Colonic mucosa (tissue), 4 donors: ENCODE data around the gene SUGT1. TPM values are rescaled to one million over a fixed set of nuclear protein-coding genes. Genes with fewer than 3 reads are reported as not detected.
A peak's percentile ranks its signal among the peaks of the same experiment; 100 is the strongest.

Experiments
- DNase-seq: peaks from one replicate; pipeline ENCODE4 v3.0.0-alpha.2; 2020
- H3K27ac ChIP-seq: fragments of 200-600 bp; one replicate; pipeline ENCODE4 v1.8.0; 2021
- H3K27me3 ChIP-seq: fragments of 200-600 bp; one replicate; pipeline ENCODE4 v1.8.0; 2021
- H3K36me3 ChIP-seq: fragments of 200-600 bp; one replicate; pipeline ENCODE4 v1.8.0; 2021
- H3K4me1 ChIP-seq: fragments of 200-600 bp; one replicate; pipeline ENCODE4 v1.8.0; 2021; ENCODE audit warnings: mild to moderate bottlenecking
- H3K4me3 ChIP-seq: fragments of 200-600 bp; one replicate; pipeline ENCODE4 v1.8.0; 2021
- H3K9ac ChIP-seq, 2 donors: one replicate each; pipeline ENCODE4 v1.7.0; 2013; ENCODE audit warnings: control low read depth in 2 of 2, low read depth in 2 of 2, low read length in 2 of 2
- H3K9me3 ChIP-seq: fragments of 200-600 bp; one replicate; pipeline ENCODE4 v1.8.0; 2021
- CTCF ChIP-seq: fragments of 200-600 bp; IDR thresholded peaks from one replicate; pipeline ENCODE4 v1.8.0; 2022; ENCODE audit warnings: antibody characterized with exemption, mild to moderate bottlenecking
- intact Hi-C: fragments of 100-400 bp; cut with DNase I; formaldehyde crosslinking; loops from one replicate; pipeline ENCODE4 v1.14.1; 2022
- total RNA-seq, 2 donors: library from RNA; stranded (reverse); fragmentation: NEBNext Ultra II Directional in 1 of 2; extraction: Animal tissue kit (Norgen Biotek cat#: 25700) in 1 of 2; gene quantifications; one replicate each; pipeline ENCODE4 v1.2.1, GENCODE V29; 2021
- donor health status: healthy.
- donor health status: DM: no; HTN: no; CAD: no.
- donor health status: DM: no; HTN: no; CAD: no.

Gene SUGT1
- total RNA-seq, 2 donors from 2014 or later, result 45.5 to 60.5 TPM

- DNase-seq, result no peak
- H3K9me3 ChIP-seq, result no peaks in the 10 kb centered on the region
- no peaks in the 10 kb centered on the region for H3K36me3 ChIP-seq
- H3K4me1 ChIP-seq, result no peaks in the 10 kb centered on the region
- H3K4me3 ChIP-seq, result peak within 1 kb of the TSS; percentile 17
- no peak for TF ChIP-seq CTCF
- intact Hi-C loops, result no loop called here
- H3K9ac ChIP-seq, result no peak within 1 kb of the TSS
- H3K27ac ChIP-seq, result no peak within 1 kb of the TSS
- peaks cover 24% of the 10 kb centered on the region for H3K27me3 ChIP-seq
Observed at GRCh38 chr13:52739468-52740071, 86.9 kb downstream of the SUGT1 start, which contains the start of gene CNMD. Gene CNMD, minus strand, starts transcription at chr13:52739820. Its CDS starts 119 bp downstream, at chr13:52739701.

DNA sequence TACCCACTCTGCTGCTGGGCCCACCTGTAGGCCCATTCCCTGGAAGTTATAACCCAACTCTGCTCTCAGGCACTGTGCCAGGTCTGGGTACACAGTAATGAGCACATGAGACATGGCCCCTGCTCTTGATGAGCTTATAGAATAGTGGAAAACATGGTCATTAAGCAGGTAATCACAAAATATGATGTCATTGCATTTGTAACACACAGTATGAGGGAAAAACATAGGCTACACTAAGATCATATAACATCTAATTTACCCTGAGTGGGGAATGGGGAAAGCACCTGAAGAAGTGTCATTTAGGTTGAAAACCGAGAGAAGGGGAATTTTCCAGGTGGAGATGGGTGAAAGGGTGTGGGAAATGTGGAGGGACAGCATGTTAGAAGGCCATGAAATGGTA lies 90.9 kb downstream of the SUGT1 start:
- Histone ChIP-seq H3K27me3 (peaks cover 17% of the 10 kb centered on the region), H3K36me3 (no peaks in the 10 kb centered on the region), H3K9me3 (no peaks in the 10 kb centered on the region), H3K9ac (no peak overlapping the region), H3K27ac (no peak overlapping the region), H3K4me1 (no peaks in the 10 kb centered on the region), H3K4me3 (no peak overlapping the region)
- intact Hi-C loops, result no loop called here
- TF ChIP-seq CTCF, result no peak
- DNase-seq, result no peak

- no peak overlapping the region for H3K27ac ChIP-seq
- H3K9ac ChIP-seq, result no peak overlapping the region
- H3K4me1 ChIP-seq, result no peaks in the 10 kb centered on the region
- H3K27me3 ChIP-seq, result peaks cover 12% of the 10 kb centered on the region
- intact Hi-C loops, result no loop called here
- DNase-seq, result no peak
- no peak overlapping the region for H3K4me3 ChIP-seq
- H3K36me3 ChIP-seq, result no peaks in the 10 kb centered on the region
- no peak for TF ChIP-seq CTCF
- no peaks in the 10 kb centered on the region for H3K9me3 ChIP-seq
Observed at GRCh38 chr13:52743988-52744387, 91.4 kb downstream of the SUGT1 start.

GRCh38 chr13:52744842-52745375 lies 92.3 kb downstream of the SUGT1 start:
- no peak for TF ChIP-seq CTCF
- no peaks in the 10 kb centered on the region for H3K9me3 ChIP-seq
- intact Hi-C loops, result no loop called here
- no peak overlapping the region for H3K4me3 ChIP-seq
- no peak overlapping the region for H3K9ac ChIP-seq
- no peak overlapping the region for H3K27ac ChIP-seq
- no peaks in the 10 kb centered on the region for H3K4me1 ChIP-seq
- H3K36me3 ChIP-seq, result no peaks in the 10 kb centered on the region
- peaks cover 3% of the 10 kb centered on the region for H3K27me3 ChIP-seq
- no peak for DNase-seq

- H3K4me3 ChIP-seq, result no peak overlapping the region
- H3K27ac ChIP-seq, result no peak overlapping the region
- no peaks in the 10 kb centered on the region for H3K27me3 ChIP-seq
- DNase-seq, result no peak
- H3K9me3 ChIP-seq, result no peaks in the 10 kb centered on the region
- intact Hi-C loops, result no loop called here
- TF ChIP-seq CTCF, result no peak
- no peaks in the 10 kb centered on the region for H3K36me3 ChIP-seq
- no peaks in the 10 kb centered on the region for H3K4me1 ChIP-seq
- no peak overlapping the region for H3K9ac ChIP-seq
Observed at GRCh38 chr13:52746141-52746540, 93.5 kb downstream of the SUGT1 start.
